ENCODE data around the gene HIVEP3.

HIVEP3 gene

GRCh38 chr1:41632781-41633575, 285.7 kb downstream of the HIVEP3 start:
- no peak for DNase-seq (ENCODE audit: low read depth in 2 of 2)

- DNase-seq (ENCODE audit: low read depth in 2 of 2) = no peak
Observed at GRCh38 chr1:41631971-41632370, 286.8 kb downstream of the HIVEP3 start.

- DNase-seq (ENCODE audit: low read depth in 2 of 2) = no peak
Observed at GRCh38 chr1:41631154-41631553, 287.6 kb downstream of the HIVEP3 start.

GRCh38 chr1:41629571-41629970, 289.2 kb downstream of the HIVEP3 start:
- no peak for DNase-seq (ENCODE audit: low read depth in 2 of 2)

GRCh38 chr1:41629141-41629540, 289.6 kb downstream of the HIVEP3 start:
- no peak for DNase-seq (ENCODE audit: low read depth in 2 of 2)

GRCh38 chr1:41627491-41628280, 291.0 kb downstream of the HIVEP3 start:
- no peak for DNase-seq (ENCODE audit: low read depth in 2 of 2)

GRCh38 chr1:41626616-41627375, 291.9 kb downstream of the HIVEP3 start:
- peak; percentile 51 to 73 for DNase-seq (ENCODE audit: low read depth in 2 of 2)

GRCh38 chr1:41626146-41626545, 292.6 kb downstream of the HIVEP3 start:
- no peak for DNase-seq (ENCODE audit: low read depth in 2 of 2)

GRCh38 chr1:41623736-41624135, 295.0 kb downstream of the HIVEP3 start:
- no peak for DNase-seq (ENCODE audit: low read depth in 2 of 2)

GRCh38 chr1:41622859-41623732, 295.6 kb downstream of the HIVEP3 start:
- no peak for DNase-seq (ENCODE audit: low read depth in 2 of 2)

- no peak for DNase-seq (ENCODE audit: low read depth in 2 of 2)
Observed at GRCh38 chr1:41622402-41622801, 296.3 kb downstream of the HIVEP3 start.

- DNase-seq (ENCODE audit: low read depth in 2 of 2) = no peak
Observed at GRCh38 chr1:41621791-41622190, 296.9 kb downstream of the HIVEP3 start.

- no peak for DNase-seq (ENCODE audit: low read depth in 2 of 2)
Observed at GRCh38 chr1:41621256-41621655, 297.5 kb downstream of the HIVEP3 start.

GRCh38 chr1:41620365-41621169, 298.2 kb downstream of the HIVEP3 start:
- DNase-seq (ENCODE audit: low read depth in 2 of 2) = no peak

- no peak for DNase-seq (ENCODE audit: low read depth in 2 of 2)
Observed at GRCh38 chr1:41619511-41620364, 299.0 kb downstream of the HIVEP3 start.

GRCh38 chr1:41618871-41619270, 299.9 kb downstream of the HIVEP3 start:
- DNase-seq (ENCODE audit: low read depth in 2 of 2) = no peak

- no peak for DNase-seq (ENCODE audit: low read depth in 2 of 2)
Observed at GRCh38 chr1:41618066-41618825, 300.5 kb downstream of the HIVEP3 start.

GRCh38 chr1:41617336-41617735, 301.4 kb downstream of the HIVEP3 start:
- no peak for DNase-seq (ENCODE audit: low read depth in 2 of 2)

GRCh38 chr1:41616563-41616962, 302.2 kb downstream of the HIVEP3 start:
- DNase-seq (ENCODE audit: low read depth in 2 of 2) = no peak

Measured in stimulated activated CD8-positive, alpha-beta memory T cell treated with anti-CD3 and anti-CD28 coated beads, Interleukin-15, amount 100 ng/mL, for 48 hours (primary cell).